ENCODE measurements around the gene SUGP2. TPM values are rescaled to one million over a fixed set of nuclear protein-coding genes. Genes with fewer than 3 reads are reported as not detected.
"Not testable (repeated sequence)": the region's sequence is repeated elsewhere in the genome, so short reads cannot be mapped to it uniquely, and the experiment has no call there.

The SUGP2 gene
- total RNA-seq, 4 donors from 2014 or later: 43.0 to 132 (median 57.9) TPM

DNA sequence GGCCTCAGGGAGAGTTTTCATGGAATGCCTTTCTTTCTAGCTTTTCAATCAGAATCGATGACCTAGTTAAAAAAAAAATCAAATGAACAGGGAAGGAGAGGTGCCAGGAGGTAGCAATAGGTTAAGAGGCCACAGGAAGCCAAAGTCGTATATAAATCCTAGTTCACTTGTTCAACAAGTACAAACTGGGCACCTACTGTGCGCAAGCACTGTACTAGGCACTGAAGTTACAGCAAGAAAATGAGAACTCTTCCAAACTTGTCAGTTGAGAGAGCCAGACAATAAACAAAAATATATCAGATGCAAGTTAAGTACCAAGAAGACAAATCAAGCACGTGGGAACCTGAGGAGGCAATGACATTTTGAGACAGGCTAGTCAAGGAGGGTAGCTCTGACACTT is 6.1 kb downstream of the SUGP2 start:
- H3K27me3 ChIP-seq: no peaks in the 10 kb centered on the region
- peaks cover 1 to 11% (median 5%) of the 10 kb centered on the region in 4 donors for H3K4me1 ChIP-seq
- intact Hi-C loops (cut with DNase I; ENCODE audit: low total_unique reads): no loop called here
- no peak overlapping the region for H3K4me3 ChIP-seq
- TF ChIP-seq EP300 (IDR thresholded peaks at IDR 0.05; ENCODE audit: low read depth) (no peak), POLR2A (IDR thresholded peaks at IDR 0.05) (no peak), POLR2AphosphoS5 (IDR thresholded peaks at IDR 0.05) (no peak)
- TF ChIP-seq, protein P1, sequence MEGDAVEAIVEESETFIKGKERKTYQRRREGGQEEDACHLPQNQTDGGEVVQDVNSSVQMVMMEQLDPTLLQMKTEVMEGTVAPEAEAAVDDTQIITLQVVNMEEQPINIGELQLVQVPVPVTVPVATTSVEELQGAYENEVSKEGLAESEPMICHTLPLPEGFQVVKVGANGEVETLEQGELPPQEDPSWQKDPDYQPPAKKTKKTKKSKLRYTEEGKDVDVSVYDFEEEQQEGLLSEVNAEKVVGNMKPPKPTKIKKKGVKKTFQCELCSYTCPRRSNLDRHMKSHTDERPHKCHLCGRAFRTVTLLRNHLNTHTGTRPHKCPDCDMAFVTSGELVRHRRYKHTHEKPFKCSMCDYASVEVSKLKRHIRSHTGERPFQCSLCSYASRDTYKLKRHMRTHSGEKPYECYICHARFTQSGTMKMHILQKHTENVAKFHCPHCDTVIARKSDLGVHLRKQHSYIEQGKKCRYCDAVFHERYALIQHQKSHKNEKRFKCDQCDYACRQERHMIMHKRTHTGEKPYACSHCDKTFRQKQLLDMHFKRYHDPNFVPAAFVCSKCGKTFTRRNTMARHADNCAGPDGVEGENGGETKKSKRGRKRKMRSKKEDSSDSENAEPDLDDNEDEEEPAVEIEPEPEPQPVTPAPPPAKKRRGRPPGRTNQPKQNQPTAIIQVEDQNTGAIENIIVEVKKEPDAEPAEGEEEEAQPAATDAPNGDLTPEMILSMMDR (IDR thresholded peaks at IDR 0.05): no peak
- in situ Hi-C loops (cut with MboI; ENCODE audit: low pct_ligation_motif_present in 1 of 4, low pct_unique_long_range_greater_than_20kb in 1 of 4, low sequenced_read_pairs in 3 of 4): no loop called here
- peaks cover 0 to 41% (median 16%) of the 10 kb centered on the region in 4 donors for H3K36me3 ChIP-seq
- 84 to 100% methylated on average over 3 to 4 of the region's 4 CpGs for WGBS, 2 donors (ENCODE audit: low coverage in 1 of 2)
- DNase-seq: no peak
- H3K9me3 ChIP-seq: no peaks in the 10 kb centered on the region
- H3K27ac ChIP-seq: no peak overlapping the region

DNA sequence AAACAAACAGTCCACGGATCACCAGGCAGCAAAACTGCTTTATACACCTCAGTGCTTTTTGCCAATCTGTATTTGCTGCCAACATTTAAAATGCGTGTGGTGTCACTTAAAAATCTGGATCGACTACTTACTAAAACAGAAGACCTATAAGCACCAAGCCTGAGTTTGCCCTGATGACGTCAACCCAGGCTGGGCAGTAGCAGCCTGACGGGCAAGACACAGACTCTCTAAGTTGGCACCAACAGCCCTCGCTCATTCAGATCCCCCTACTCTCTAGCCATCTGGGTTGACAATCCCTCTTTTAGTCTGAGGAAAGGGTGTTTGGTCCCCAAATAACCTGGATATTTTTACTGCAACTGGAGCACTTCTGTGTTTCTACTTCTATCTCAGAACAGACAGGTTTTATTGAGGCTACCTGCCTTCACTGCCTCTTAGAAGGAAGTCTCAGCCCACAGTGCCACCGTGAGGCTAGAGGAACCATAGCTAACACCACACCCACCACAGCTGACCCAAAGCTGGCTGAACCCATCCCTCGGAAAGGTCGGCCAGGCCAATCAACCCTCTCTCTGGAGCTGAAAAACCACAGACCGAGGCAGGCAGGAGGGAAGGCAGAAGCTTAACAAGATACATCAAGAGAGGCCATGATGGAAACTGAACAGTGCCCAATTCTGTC is 6.9 kb downstream of the SUGP2 start:
- Histone ChIP-seq H3K27ac (no peak overlapping the region), H3K4me3 (no peak overlapping the region), H3K9me3 (no peaks in the 10 kb centered on the region), H3K4me1 (peaks cover 0 to 3% (median 0%) of the 10 kb centered on the region in 4 donors), H3K36me3 (peaks cover 0 to 41% (median 16%) of the 10 kb centered on the region in 4 donors), H3K27me3 (no peaks in the 10 kb centered on the region)
- TF ChIP-seq EP300 (IDR thresholded peaks at IDR 0.05; ENCODE audit: low read depth) (no peak), POLR2AphosphoS5 (IDR thresholded peaks at IDR 0.05) (no peak), POLR2A (IDR thresholded peaks at IDR 0.05) (no peak)
- TF ChIP-seq, protein P1 (IDR thresholded peaks at IDR 0.05): no peak
- intact Hi-C loops (cut with DNase I; ENCODE audit: low total_unique reads): no loop called here
- in situ Hi-C loops (cut with MboI; ENCODE audit: low pct_ligation_motif_present in 1 of 4, low pct_unique_long_range_greater_than_20kb in 1 of 4, low sequenced_read_pairs in 3 of 4): no loop called here
- DNase-seq: no peak
- WGBS, 2 donors (ENCODE audit: low coverage in 1 of 2): 67 to 76% methylated on average over 2 to 10 of the region's 10 CpGs

DNA sequence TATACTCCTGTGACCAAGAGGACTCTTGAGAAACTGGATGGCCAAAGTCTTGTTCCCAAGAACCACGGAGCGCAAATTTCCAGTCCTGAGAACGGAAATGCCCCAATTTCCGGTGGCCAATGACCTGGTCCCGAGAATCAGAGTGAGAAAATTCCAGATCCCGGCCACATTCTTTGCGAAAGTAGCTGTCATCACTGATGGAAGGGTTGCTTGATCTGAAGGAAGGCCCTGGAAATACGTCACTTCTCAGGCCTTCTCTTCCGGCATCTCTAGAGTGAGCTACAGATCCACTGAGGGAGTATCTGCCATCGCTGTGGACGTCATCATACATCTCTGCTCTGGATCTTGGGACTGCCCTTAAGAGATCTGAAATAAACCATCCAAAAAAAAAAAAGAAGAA is 7.5 kb downstream of the SUGP2 start:
- no peak for DNase-seq
- Histone ChIP-seq H3K27me3 (no peaks in the 10 kb centered on the region), H3K4me1 (no peaks in the 10 kb centered on the region), H3K27ac (no peak overlapping the region), H3K9me3 (no peaks in the 10 kb centered on the region), H3K36me3 (peaks cover 0 to 41% (median 16%) of the 10 kb centered on the region in 4 donors), H3K4me3 (no peak overlapping the region)
- in situ Hi-C loops (cut with MboI; ENCODE audit: low pct_ligation_motif_present in 1 of 4, low pct_unique_long_range_greater_than_20kb in 1 of 4, low sequenced_read_pairs in 3 of 4) (no loop called here), intact Hi-C loops (cut with DNase I; ENCODE audit: low total_unique reads) (no loop called here)
- WGBS, 2 donors (ENCODE audit: low coverage in 1 of 2): 40 to 93% methylated on average over 1 to 11 of the region's 11 CpGs
- TF ChIP-seq POLR2A (IDR thresholded peaks at IDR 0.05) (no peak), POLR2AphosphoS5 (IDR thresholded peaks at IDR 0.05) (no peak), EP300 (IDR thresholded peaks at IDR 0.05; ENCODE audit: low read depth) (no peak)
- TF ChIP-seq, protein P1 (IDR thresholded peaks at IDR 0.05): no peak

DNA sequence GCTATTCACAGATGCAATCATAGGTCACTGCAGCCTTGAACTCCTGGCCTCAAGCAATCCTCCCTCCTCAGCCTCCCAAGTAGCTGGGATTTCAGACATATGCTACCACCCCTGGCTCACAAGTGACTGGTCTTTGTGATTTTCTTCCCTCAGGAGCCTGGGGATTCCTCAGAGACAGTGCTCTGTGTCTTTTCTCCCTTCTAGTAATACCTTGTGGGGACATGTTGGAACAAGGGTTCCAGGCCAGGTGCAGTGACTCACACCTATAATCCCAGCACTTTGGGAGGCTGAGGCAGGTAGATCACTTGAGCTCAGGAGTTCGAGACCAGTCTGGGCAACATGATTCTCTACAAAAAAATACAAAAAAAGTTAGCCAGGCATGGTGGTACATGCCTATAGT is 9.9 kb downstream of the SUGP2 start:
- DNase-seq; H3K27ac ChIP-seq; H3K9me3 ChIP-seq; H3K27me3 ChIP-seq; in situ Hi-C loops (cut with MboI; ENCODE audit: low pct_ligation_motif_present in 1 of 4, low pct_unique_long_range_greater_than_20kb in 1 of 4, low sequenced_read_pairs in 3 of 4); H3K4me1 ChIP-seq; H3K4me3 ChIP-seq; intact Hi-C loops (cut with DNase I; ENCODE audit: low total_unique reads): not testable (repeated sequence)
- WGBS, 2 donors (ENCODE audit: low coverage in 1 of 2): 100% methylated on average over 1 of the region's 1 CpG; no CpG with 5 or more reads in 1 of the 2 donors
- peaks cover 0 to 35% (median 15%) of the 10 kb centered on the region in 4 donors for H3K36me3 ChIP-seq

All from transverse colon (tissue), 4 donors.